CD4-positive, CD25-positive, alpha-beta regulatory T cell (primary cell): ENCODE results near the gene EPHA8. TPM values are rescaled to one million over a fixed set of nuclear protein-coding genes. Genes with fewer than 3 reads are reported as not detected.

ENCODE experiments used
- ATAC-seq, 2 donors: fragments of 150-1000 bp; cut with Tn5 transposase; one replicate each; pipeline ENCODE4 v1.10.0; 2021; ENCODE audit warnings: low read depth in 2 of 2, moderate number of reproducible peaks in 2 of 2, moderate library complexity in 1 of 2
- DNase-seq, 3 donors: peaks; one replicate each; pipeline versions ENCODE4 v3.0.0 to v3.0.0-alpha.2; 2012 to 2022; ENCODE audit warnings: mixed read lengths in 1 of 3
- H3K27ac ChIP-seq: one replicate; pipeline ENCODE4 v1.7.0; 2013; ENCODE audit warnings: mild to moderate bottlenecking, low read length; ENCODE audit not compliant: insufficient read depth, poor library complexity, severe bottlenecking
- H3K27me3 ChIP-seq: one replicate; pipeline ENCODE4 v1.7.0; 2013; ENCODE audit warnings: low read length; ENCODE audit not compliant: control insufficient read depth, insufficient read depth
- H3K36me3 ChIP-seq: one replicate; pipeline ENCODE4 v1.7.0; 2013; ENCODE audit warnings: mild to moderate bottlenecking, low read length, moderate library complexity; ENCODE audit not compliant: control insufficient read depth, insufficient read depth
- H3K4me1 ChIP-seq: 2 replicates; pipeline ENCODE4 v1.7.0; 2013; ENCODE audit warnings: mild to moderate bottlenecking, low read length; ENCODE audit not compliant: insufficient read depth, control insufficient read depth, poor library complexity, severe bottlenecking
- H3K4me3 ChIP-seq: one replicate; pipeline ENCODE4 v1.7.0; 2013; ENCODE audit warnings: low read depth, mild to moderate bottlenecking, low read length, moderate library complexity
- H3K9me3 ChIP-seq, 2 experiments: 1 replicate in 1 of 2; 2 replicates in 1 of 2; pipeline ENCODE4 v1.7.0; 2013; ENCODE audit warnings: low read length in 2 of 2, mild to moderate bottlenecking in 1 of 2, moderate library complexity in 1 of 2; ENCODE audit not compliant: control insufficient read depth in 2 of 2
- H3K27ac Mint-ChIP-seq, 3 donors: one replicate each; pipeline ENCODE4 v1.8.0; 2020 to 2022; ENCODE audit warnings: mild to moderate bottlenecking in 3 of 3, mixed read lengths in 3 of 3, moderate library complexity in 2 of 3
- H3K27me3 Mint-ChIP-seq: one replicate; pipeline ENCODE4 v1.8.0; 2022; ENCODE audit warnings: mild to moderate bottlenecking, mixed read lengths
- H3K36me3 Mint-ChIP-seq: one replicate; pipeline ENCODE4 v1.8.0; 2020; ENCODE audit warnings: mixed read lengths
- H3K4me1 Mint-ChIP-seq, 4 donors: one replicate each; pipeline ENCODE4 v1.8.0; 2020 to 2022; ENCODE audit warnings: mixed read lengths in 4 of 4, mild to moderate bottlenecking in 1 of 4
- H3K4me3 Mint-ChIP-seq, 4 donors: one replicate each; pipeline ENCODE4 v1.8.0; 2020 to 2022; ENCODE audit warnings: mild to moderate bottlenecking in 4 of 4, mixed read lengths in 4 of 4, moderate library complexity in 3 of 4
- H3K9me3 Mint-ChIP-seq, 7 donors: one replicate each; pipeline ENCODE4 v1.8.0; 2020 to 2022; ENCODE audit warnings: mixed read lengths in 7 of 7, mild to moderate bottlenecking in 3 of 7, moderate library complexity in 2 of 7
- polyA plus RNA-seq, 4 donors: library from polyadenylated mRNA; unstranded; fragments of 300-500 nt; fragmentation: Illumina TruSeq; gene quantifications; one replicate each; pipeline ENCODE4 v1.2.3, GENCODE V29; 2021
- total RNA-seq: library from RNA; stranded (reverse); gene quantifications from one replicate; pipeline ENCODE4 v1.2.3, GENCODE V29; 2022

Gene EPHA8
- total and polyA plus RNA-seq, 5 donors from 2014 or later: not detected

- H3K4me3 ChIP-seq: no peak overlapping the region
- H3K36me3 ChIP-seq: no peaks in the 10 kb centered on the region
- Mint-ChIP-seq H3K36me3 (no peaks in the 10 kb centered on the region), H3K4me1 (no peaks in the 10 kb centered on the region), H3K9me3 (no peaks in the 10 kb centered on the region), H3K27ac (no peak overlapping the region), H3K27me3 (peaks cover 8% of the 10 kb centered on the region), H3K4me3 (no peak overlapping the region)
- H3K27ac ChIP-seq: no peak overlapping the region
- DNase-seq (no peak), ATAC-seq (no peak)
- no peaks in the 10 kb centered on the region for H3K27me3 ChIP-seq
- no peaks in the 10 kb centered on the region for H3K4me1 ChIP-seq
- no peaks in the 10 kb centered on the region for H3K9me3 ChIP-seq
These were observed 24.0 kb downstream of the EPHA8 start for GRCh38 chr1:22587247-22587646.

GRCh38 chr1:22588899-22589422 is 25.7 kb downstream of the EPHA8 start:
- no peaks in the 10 kb centered on the region for H3K9me3 ChIP-seq
- H3K4me3 Mint-ChIP-seq: no peak overlapping the region
- no peaks in the 10 kb centered on the region for H3K4me1 Mint-ChIP-seq
- ATAC-seq: no peak
- no peaks in the 10 kb centered on the region for H3K9me3 Mint-ChIP-seq
- H3K4me3 ChIP-seq: no peak overlapping the region
- H3K27ac ChIP-seq: no peak overlapping the region
- peaks cover 8% of the 10 kb centered on the region for H3K27me3 Mint-ChIP-seq
- no peaks in the 10 kb centered on the region for H3K36me3 ChIP-seq
- H3K27ac Mint-ChIP-seq: no peak overlapping the region
- DNase-seq: no peak
- H3K4me1 ChIP-seq: no peaks in the 10 kb centered on the region
- no peaks in the 10 kb centered on the region for H3K36me3 Mint-ChIP-seq
- H3K27me3 ChIP-seq: no peaks in the 10 kb centered on the region

GRCh38 chr1:22591576-22591975 is 28.3 kb downstream of the EPHA8 start:
- H3K4me3 ChIP-seq: no peak overlapping the region
- H3K36me3 Mint-ChIP-seq: no peaks in the 10 kb centered on the region
- H3K27ac Mint-ChIP-seq: no peak overlapping the region
- ATAC-seq (no peak), DNase-seq (no peak)
- H3K27ac ChIP-seq: no peak overlapping the region
- H3K4me1 Mint-ChIP-seq: no peaks in the 10 kb centered on the region
- no peaks in the 10 kb centered on the region for H3K27me3 ChIP-seq
- no peaks in the 10 kb centered on the region for H3K9me3 Mint-ChIP-seq
- H3K27me3 Mint-ChIP-seq: peaks cover 8% of the 10 kb centered on the region
- no peaks in the 10 kb centered on the region for H3K36me3 ChIP-seq
- H3K4me1 ChIP-seq: no peaks in the 10 kb centered on the region
- H3K4me3 Mint-ChIP-seq: no peak overlapping the region
- no peaks in the 10 kb centered on the region for H3K9me3 ChIP-seq

- Mint-ChIP-seq H3K4me3 (no peak overlapping the region), H3K36me3 (no peaks in the 10 kb centered on the region), H3K9me3 (no peaks in the 10 kb centered on the region), H3K27me3 (peaks cover 8% of the 10 kb centered on the region), H3K27ac (no peak overlapping the region), H3K4me1 (no peaks in the 10 kb centered on the region)
- no peak overlapping the region for H3K4me3 ChIP-seq
- DNase-seq (no peak), ATAC-seq (no peak)
- H3K9me3 ChIP-seq: no peaks in the 10 kb centered on the region
- H3K27ac ChIP-seq: no peak overlapping the region
- no peaks in the 10 kb centered on the region for H3K4me1 ChIP-seq
- no peaks in the 10 kb centered on the region for H3K36me3 ChIP-seq
- H3K27me3 ChIP-seq: no peaks in the 10 kb centered on the region
These were observed 28.8 kb downstream of the EPHA8 start for GRCh38 chr1:22592051-22592450.

- Mint-ChIP-seq H3K4me1 (no peaks in the 10 kb centered on the region), H3K27me3 (peaks cover 8% of the 10 kb centered on the region), H3K27ac (no peak overlapping the region), H3K4me3 (no peak overlapping the region), H3K9me3 (no peaks in the 10 kb centered on the region), H3K36me3 (no peaks in the 10 kb centered on the region)
- no peak overlapping the region for H3K4me3 ChIP-seq
- H3K36me3 ChIP-seq: no peaks in the 10 kb centered on the region
- H3K27ac ChIP-seq: no peak overlapping the region
- no peaks in the 10 kb centered on the region for H3K9me3 ChIP-seq
- H3K27me3 ChIP-seq: no peaks in the 10 kb centered on the region
- ATAC-seq (no peak), DNase-seq (no peak)
- no peaks in the 10 kb centered on the region for H3K4me1 ChIP-seq
These were observed 29.9 kb downstream of the EPHA8 start for GRCh38 chr1:22592919-22593790.

GRCh38 chr1:22594396-22594795 is 31.1 kb downstream of the EPHA8 start:
- Mint-ChIP-seq H3K27me3 (peaks cover 8% of the 10 kb centered on the region), H3K27ac (no peak overlapping the region), H3K4me3 (no peak overlapping the region), H3K36me3 (no peaks in the 10 kb centered on the region), H3K4me1 (no peaks in the 10 kb centered on the region), H3K9me3 (no peaks in the 10 kb centered on the region)
- Histone ChIP-seq H3K27me3 (no peaks in the 10 kb centered on the region), H3K4me1 (no peaks in the 10 kb centered on the region), H3K4me3 (no peak overlapping the region), H3K27ac (no peak overlapping the region), H3K36me3 (no peaks in the 10 kb centered on the region), H3K9me3 (no peaks in the 10 kb centered on the region)
- no peak for ATAC-seq
- DNase-seq: no peak

GRCh38 chr1:22595108-22595507 is 31.8 kb downstream of the EPHA8 start:
- Histone ChIP-seq H3K9me3 (no peaks in the 10 kb centered on the region), H3K27ac (no peak overlapping the region), H3K4me1 (no peaks in the 10 kb centered on the region), H3K4me3 (no peak overlapping the region), H3K36me3 (no peaks in the 10 kb centered on the region), H3K27me3 (no peaks in the 10 kb centered on the region)
- Mint-ChIP-seq H3K9me3 (no peaks in the 10 kb centered on the region), H3K4me3 (no peak overlapping the region), H3K27ac (no peak overlapping the region), H3K36me3 (no peaks in the 10 kb centered on the region), H3K4me1 (no peaks in the 10 kb centered on the region), H3K27me3 (peaks cover 8% of the 10 kb centered on the region)
- DNase-seq (no peak), ATAC-seq (no peak)
